Neuron (in vitro differentiated cells): ENCODE results near the gene HAUS1.
"Not testable (repeated sequence)": the region's sequence is repeated elsewhere in the genome, so short reads cannot be mapped to it uniquely, and the experiment has no call there.

Source experiments
- H2AFZ ChIP-seq: one replicate; pipeline ENCODE4 v1.6.1; 2013; ENCODE audit warnings: low read depth, mild to moderate bottlenecking, inconsistent platforms, low read length, moderate library complexity
- H3K27me3 ChIP-seq: one replicate; pipeline ENCODE4 v1.6.1; 2013; ENCODE audit warnings: low read length; ENCODE audit not compliant: insufficient read depth
- H3K36me3 ChIP-seq: one replicate; pipeline ENCODE4 v1.6.1; 2013; ENCODE audit warnings: low read length; ENCODE audit not compliant: insufficient read depth
- H3K4me1 ChIP-seq: one replicate; pipeline ENCODE4 v1.6.1; 2013; ENCODE audit warnings: low read length; ENCODE audit not compliant: insufficient read depth
- H3K4me3 ChIP-seq: 2 replicates; pipeline ENCODE4 v1.5.1; 2013; ENCODE audit warnings: mild to moderate bottlenecking, low read length, moderate library complexity
- H3K9me3 ChIP-seq: one replicate; pipeline ENCODE4 v1.6.1; 2013; ENCODE audit warnings: low read length

HAUS1 gene

GRCh38 chr18:46152808-46153617 lies 48.8 kb downstream of the HAUS1 start:
- Histone ChIP-seq H3K9me3 (no peaks in the 10 kb centered on the region), H3K4me1 (peaks cover 5% of the 10 kb centered on the region), H3K36me3 (no peaks in the 10 kb centered on the region), H3K4me3 (no peak overlapping the region), H3K27me3 (no peaks in the 10 kb centered on the region), H2AFZ (no peak overlapping the region)

DNA sequence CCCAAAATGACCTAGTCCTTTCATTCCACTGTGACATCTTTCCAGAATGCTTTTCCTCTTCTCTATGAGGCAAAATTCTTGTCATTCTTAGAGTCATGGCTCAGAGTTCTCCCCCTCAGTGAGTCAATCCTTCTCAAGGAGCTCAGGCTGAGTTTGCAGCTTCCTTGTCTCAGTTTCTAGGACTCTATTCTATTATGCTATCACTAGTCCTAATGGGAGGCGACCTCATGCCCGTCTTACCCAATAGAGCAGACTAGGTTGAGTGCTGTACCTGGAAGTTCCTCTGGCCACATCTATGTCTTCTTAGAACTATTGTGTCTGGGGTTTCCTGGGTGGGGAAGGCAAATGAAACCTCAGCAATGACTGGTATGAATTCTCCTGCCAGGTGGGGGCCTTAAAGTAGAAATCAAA lies 51.5 kb downstream of the HAUS1 start:
- no peaks in the 10 kb centered on the region for H3K36me3 ChIP-seq
- H3K9me3 ChIP-seq = no peaks in the 10 kb centered on the region
- H3K4me3 ChIP-seq = no peak overlapping the region
- peaks cover 5% of the 10 kb centered on the region for H3K4me1 ChIP-seq
- H3K27me3 ChIP-seq = no peaks in the 10 kb centered on the region
- no peak overlapping the region for H2AFZ ChIP-seq

GRCh38 chr18:46156124-46156745 lies 52.0 kb downstream of the HAUS1 start:
- H3K9me3 ChIP-seq = no peaks in the 10 kb centered on the region
- H3K4me1 ChIP-seq = peaks cover 5% of the 10 kb centered on the region
- no peak overlapping the region for H3K4me3 ChIP-seq
- no peaks in the 10 kb centered on the region for H3K36me3 ChIP-seq
- H3K27me3 ChIP-seq = no peaks in the 10 kb centered on the region
- H2AFZ ChIP-seq = no peak overlapping the region

DNA sequence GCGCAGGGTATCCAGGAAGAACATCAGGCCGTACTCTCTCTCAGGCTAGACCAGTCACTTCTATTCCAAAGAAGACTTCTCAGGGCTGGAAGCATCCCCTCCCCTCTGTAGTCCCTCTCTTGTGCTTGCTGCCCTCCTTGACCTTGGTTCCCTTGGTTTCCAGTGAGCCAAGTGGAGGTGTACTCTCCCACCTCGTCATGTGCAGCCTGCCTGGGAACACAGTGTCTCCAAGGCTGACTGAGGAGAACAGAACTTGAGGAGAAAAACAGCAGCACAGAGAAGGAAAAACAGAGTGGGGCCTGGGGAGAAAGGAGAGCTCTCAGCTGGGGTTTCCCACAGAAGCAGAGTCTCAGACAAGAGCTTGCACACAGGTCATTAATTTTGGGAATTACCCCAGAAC lies 52.7 kb downstream of the HAUS1 start:
- no peaks in the 10 kb centered on the region for H3K36me3 ChIP-seq
- no peaks in the 10 kb centered on the region for H3K27me3 ChIP-seq
- H3K4me1 ChIP-seq = peaks cover 5% of the 10 kb centered on the region
- no peak overlapping the region for H3K4me3 ChIP-seq
- H3K9me3 ChIP-seq = no peaks in the 10 kb centered on the region
- no peak overlapping the region for H2AFZ ChIP-seq

DNA sequence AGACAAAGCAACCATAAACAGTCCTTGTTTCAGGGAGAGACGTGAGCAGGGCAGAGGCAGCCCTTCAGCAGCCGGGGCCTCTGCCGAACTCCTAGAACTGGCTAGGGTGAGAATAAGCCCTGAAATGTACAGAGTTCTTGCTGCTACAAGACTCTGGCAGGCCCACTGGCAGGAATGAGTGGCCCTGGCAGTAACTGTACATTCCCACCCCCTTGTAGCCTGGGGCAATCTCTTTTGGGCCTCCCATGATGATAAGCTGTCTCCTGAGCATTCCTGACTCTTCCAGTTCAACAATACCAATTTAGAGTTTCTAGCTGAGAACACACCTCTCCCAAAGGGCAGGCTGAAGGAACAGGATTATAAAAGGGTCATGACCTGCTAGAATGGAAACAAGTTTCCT lies 54.3 kb downstream of the HAUS1 start:
- Histone ChIP-seq H3K9me3 (no peaks in the 10 kb centered on the region), H3K4me1 (no peaks in the 10 kb centered on the region), H3K4me3 (no peak overlapping the region), H3K36me3 (no peaks in the 10 kb centered on the region), H3K27me3 (no peaks in the 10 kb centered on the region), H2AFZ (no peak overlapping the region)

GRCh38 chr18:46160050-46160798 lies 56.0 kb downstream of the HAUS1 start:
- H3K36me3 ChIP-seq = no peaks in the 10 kb centered on the region
- H3K27me3 ChIP-seq = no peaks in the 10 kb centered on the region
- H3K9me3 ChIP-seq = no peaks in the 10 kb centered on the region
- no peak overlapping the region for H3K4me3 ChIP-seq
- H2AFZ ChIP-seq = no peak overlapping the region
- H3K4me1 ChIP-seq = no peaks in the 10 kb centered on the region

GRCh38 chr18:46160840-46161239 lies 56.7 kb downstream of the HAUS1 start:
- not testable (repeated sequence) for H3K36me3 ChIP-seq, H2AFZ ChIP-seq, H3K9me3 ChIP-seq, H3K4me3 ChIP-seq, H3K4me1 ChIP-seq, H3K27me3 ChIP-seq

GRCh38 chr18:46161703-46162396 lies 57.7 kb downstream of the HAUS1 start:
- H3K36me3 ChIP-seq = no peaks in the 10 kb centered on the region
- H3K9me3 ChIP-seq = no peaks in the 10 kb centered on the region
- no peaks in the 10 kb centered on the region for H3K4me1 ChIP-seq
- H2AFZ ChIP-seq = no peak overlapping the region
- no peaks in the 10 kb centered on the region for H3K27me3 ChIP-seq
- H3K4me3 ChIP-seq = no peak overlapping the region

DNA sequence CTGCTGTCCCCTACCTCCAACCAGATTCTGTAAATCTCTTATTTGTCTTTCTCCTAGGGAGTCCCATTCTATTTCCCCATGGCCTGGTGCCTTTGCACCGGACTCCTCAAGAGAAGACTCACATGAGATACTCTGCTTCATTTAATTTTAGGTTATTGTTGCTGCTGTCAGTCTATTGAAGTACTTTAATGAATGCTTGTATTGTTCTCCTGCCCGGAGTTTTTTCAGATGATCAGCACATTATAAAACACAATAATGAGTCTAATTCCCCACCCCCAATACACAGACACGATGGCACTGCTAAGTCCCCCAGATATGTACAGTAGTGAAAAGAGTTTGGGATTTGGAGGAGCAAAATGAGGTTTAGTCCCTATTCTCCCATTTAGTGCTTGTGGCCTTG lies 58.9 kb downstream of the HAUS1 start:
- Histone ChIP-seq H2AFZ (no peak overlapping the region), H3K9me3 (no peaks in the 10 kb centered on the region), H3K4me3 (no peak overlapping the region)

GRCh38 chr18:46163941-46164499 lies 59.8 kb downstream of the HAUS1 start:
- Histone ChIP-seq H3K36me3 (no peaks in the 10 kb centered on the region), H3K27me3 (no peaks in the 10 kb centered on the region), H3K9me3 (no peaks in the 10 kb centered on the region), H2AFZ (no peak overlapping the region), H3K4me3 (no peak overlapping the region), H3K4me1 (no peaks in the 10 kb centered on the region)

More for the DNA sequence above, 58.9 kb downstream of the HAUS1 start:
- Histone ChIP-seq H3K4me1 (no peaks in the 10 kb centered on the region), H3K27me3 (no peaks in the 10 kb centered on the region), H3K36me3 (no peaks in the 10 kb centered on the region)

- not testable (repeated sequence) for H3K9me3 ChIP-seq, H3K36me3 ChIP-seq, H3K4me1 ChIP-seq, H2AFZ ChIP-seq, H3K27me3 ChIP-seq, H3K4me3 ChIP-seq
Measured at GRCh38 chr18:46164502-46164901, 60.3 kb downstream of the HAUS1 start.

- Histone ChIP-seq H3K36me3 (no peaks in the 10 kb centered on the region), H3K4me3 (no peak overlapping the region), H3K4me1 (peaks cover 3% of the 10 kb centered on the region)
Measured at GRCh38 chr18:46164920-46165319, 60.7 kb downstream of the HAUS1 start.

More at GRCh38 chr18:46164920-46165319, 60.7 kb downstream of the HAUS1 start:
- Histone ChIP-seq H3K27me3 (no peaks in the 10 kb centered on the region), H2AFZ (no peak overlapping the region), H3K9me3 (no peaks in the 10 kb centered on the region)
